H9 (cell line): ENCODE measurements around the gene SYTL5. TPM values are rescaled to one million over a fixed set of nuclear protein-coding genes. Genes with fewer than 3 reads are reported as not detected.

ENCODE experiments used
- DNase-seq: peaks from one replicate; pipeline ENCODE4 v3.0.0-alpha.2; 2017
- H2AFZ ChIP-seq: one replicate; pipeline ENCODE4 v1.6.1; 2013; ENCODE audit warnings: mild to moderate bottlenecking, low read length, control low read depth, moderate library complexity
- H2AK5ac ChIP-seq: 2 replicates; pipeline ENCODE4 v1.6.1; 2013; ENCODE audit warnings: low read length, control low read depth, mixed read lengths; ENCODE audit not compliant: insufficient read length
- H2BK120ac ChIP-seq: one replicate; pipeline ENCODE4 v1.6.1; 2013; ENCODE audit warnings: low read depth, mild to moderate bottlenecking, low read length, control low read depth, inconsistent platforms; ENCODE audit not compliant: poor library complexity, severe bottlenecking
- H2BK12ac ChIP-seq: 2 replicates; pipeline ENCODE4 v1.6.1; 2013; ENCODE audit warnings: low read length, control low read depth, mixed read lengths, low read depth; ENCODE audit not compliant: insufficient read length
- H2BK15ac ChIP-seq: 2 replicates; pipeline ENCODE4 v1.6.1; 2013; ENCODE audit warnings: low read depth, low read length, control low read depth
- H2BK20ac ChIP-seq: one replicate; pipeline ENCODE4 v1.6.1; 2013; ENCODE audit warnings: low read depth, mild to moderate bottlenecking, low read length, control low read depth, inconsistent platforms; ENCODE audit not compliant: poor library complexity, severe bottlenecking
- H2BK5ac ChIP-seq: 2 replicates; pipeline ENCODE4 v1.6.1; 2013; ENCODE audit warnings: low read length, control low read depth, mixed read lengths; ENCODE audit not compliant: insufficient read length
- H3K14ac ChIP-seq: 2 replicates; pipeline ENCODE4 v1.6.1; 2013; ENCODE audit warnings: low read length, control low read depth; ENCODE audit not compliant: insufficient read depth
- H3K18ac ChIP-seq: 2 replicates; pipeline ENCODE4 v1.6.1; 2013; ENCODE audit warnings: low read depth, mild to moderate bottlenecking, mixed read lengths, low read length, control low read depth; ENCODE audit not compliant: insufficient read length
- H3K23ac ChIP-seq: 2 replicates; pipeline ENCODE4 v1.6.1; 2013; ENCODE audit warnings: low read length, control low read depth, mixed read lengths, low read depth; ENCODE audit not compliant: insufficient read length
- H3K23me2 ChIP-seq: 2 replicates; pipeline ENCODE4 v1.6.1; 2013; ENCODE audit warnings: low read depth, mild to moderate bottlenecking, mixed read lengths, low read length, control low read depth; ENCODE audit not compliant: insufficient read length, poor library complexity, severe bottlenecking
- H3K27ac ChIP-seq: 2 replicates; pipeline ENCODE4 v1.5.1; 2013; ENCODE audit warnings: low read length, control low read depth, mixed read lengths, low read depth; ENCODE audit not compliant: insufficient read length
- H3K27me3 ChIP-seq: 2 replicates; pipeline ENCODE4 v1.6.1; 2013; ENCODE audit warnings: low read length, control low read depth, inconsistent platforms; ENCODE audit not compliant: insufficient read depth
- H3K4ac ChIP-seq: 2 replicates; pipeline ENCODE4 v1.6.1; 2013; ENCODE audit warnings: low read depth, mild to moderate bottlenecking, control low read depth, inconsistent platforms, low read length, moderate library complexity
- H3K4me1 ChIP-seq: 2 replicates; pipeline ENCODE4 v1.6.1; 2013; ENCODE audit warnings: low read length, control low read depth, inconsistent platforms; ENCODE audit not compliant: insufficient read depth
- H3K4me2 ChIP-seq: 2 replicates; pipeline ENCODE4 v1.6.1; 2013; ENCODE audit warnings: low read length, control low read depth, mixed read lengths; ENCODE audit not compliant: insufficient read length, insufficient read depth
- H3K56ac ChIP-seq: 2 replicates; pipeline ENCODE4 v1.6.1; 2013; ENCODE audit warnings: low read depth, mild to moderate bottlenecking, mixed read lengths, low read length, control low read depth; ENCODE audit not compliant: insufficient read length
- H3K79me1 ChIP-seq: 2 replicates; pipeline ENCODE4 v1.6.1; 2013; ENCODE audit warnings: low read depth, mild to moderate bottlenecking, moderate library complexity, low read length, control low read depth, inconsistent platforms; ENCODE audit not compliant: insufficient read depth, poor library complexity, severe bottlenecking
- H3K79me2 ChIP-seq: 2 replicates; pipeline ENCODE4 v1.6.1; 2013; ENCODE audit warnings: low read length, control low read depth, inconsistent platforms; ENCODE audit not compliant: insufficient read depth
- H3K9ac ChIP-seq: 2 replicates; pipeline ENCODE4 v1.6.1; 2013; ENCODE audit warnings: low read length, control low read depth, mixed read lengths; ENCODE audit not compliant: insufficient read length; ENCODE audit errors: extremely low read depth
- H3K9me3 ChIP-seq: one replicate; pipeline ENCODE4 v1.6.1; 2013; ENCODE audit warnings: low read depth, low read length, inconsistent platforms; ENCODE audit not compliant: control insufficient read depth
- H3T11ph ChIP-seq: one replicate; pipeline ENCODE4 v1.6.1; 2013; ENCODE audit warnings: mild to moderate bottlenecking, low read length, control low read depth, inconsistent platforms
- H4K20me1 ChIP-seq: one replicate; pipeline ENCODE4 v1.6.1; 2013; ENCODE audit not compliant: control insufficient read depth, insufficient read length, insufficient read depth
- H4K5ac ChIP-seq: 2 replicates; pipeline ENCODE4 v1.6.1; 2013; ENCODE audit warnings: low read depth, mild to moderate bottlenecking, mixed read lengths, low read length, control low read depth; ENCODE audit not compliant: insufficient read length
- H4K8ac ChIP-seq: replicated peaks from 2 replicates; pipeline ENCODE4 v1.6.1; 2013; ENCODE audit warnings: low read length, control low read depth, mixed read lengths, low read depth; ENCODE audit not compliant: insufficient read length
- H4K91ac ChIP-seq: 2 replicates; pipeline ENCODE4 v1.6.1; 2013; ENCODE audit warnings: low read depth, mild to moderate bottlenecking, moderate library complexity, mixed read lengths, low read length, control low read depth; ENCODE audit not compliant: insufficient read length
- H3K27ac Mint-ChIP-seq, 3 experiments: 2 replicates in 2 of 3; 3 replicates in 1 of 3; pipeline ENCODE4 v1.8.0; 2020 to 2021; ENCODE audit warnings: mixed read lengths in 3 of 3, mild to moderate bottlenecking in 1 of 3, moderate library complexity in 1 of 3
- H3K27me3 Mint-ChIP-seq: 2 replicates; pipeline ENCODE4 v1.8.0; 2021; ENCODE audit warnings: low read depth, mild to moderate bottlenecking, moderate library complexity, mixed read lengths
- H3K36me3 Mint-ChIP-seq, 3 experiments: 2 replicates in 2 of 3; 3 replicates in 1 of 3; pipeline ENCODE4 v1.8.0; 2020 to 2021; ENCODE audit warnings: low read depth in 3 of 3, mixed read lengths in 3 of 3; ENCODE audit not compliant: insufficient read depth in 1 of 3
- H3K4me1 Mint-ChIP-seq, 2 experiments: 2 replicates each; pipeline ENCODE4 v1.8.0; 2020; ENCODE audit warnings: mixed read lengths in 2 of 2
- H3K4me3 Mint-ChIP-seq, 2 experiments: 2 replicates in 1 of 2; 3 replicates in 1 of 2; pipeline ENCODE4 v1.8.0; 2020 to 2021; ENCODE audit warnings: mild to moderate bottlenecking in 2 of 2, mixed read lengths in 2 of 2, moderate library complexity in 1 of 2
- H3K9me3 Mint-ChIP-seq, 2 experiments: 2 replicates in 1 of 2; 3 replicates in 1 of 2; pipeline ENCODE4 v1.8.0; 2020; ENCODE audit warnings: mild to moderate bottlenecking in 2 of 2, mixed read lengths in 2 of 2, moderate library complexity in 1 of 2
- CTCF ChIP-seq: fragments of 200-600 bp; sonication (generic); conservative IDR thresholded peaks from 3 replicates; pipeline ENCODE4 v1.8.0; 2021; ENCODE audit warnings: antibody characterized with exemption, mild to moderate bottlenecking
- WGBS: extraction: QIAGEN DNeasy Blood & Tissue Kit; methylation state at CpG from one replicate; pipeline ENCODE4 v1.1.7; 2013; ENCODE audit warnings: missing lambda C conversion rate, low lambda C conversion rate, mixed read lengths; ENCODE audit not compliant: insufficient read length; ENCODE audit errors: extremely low coverage; 5-methylcytosine and 5-hydroxymethylcytosine counted together
- total RNA-seq: library from RNA; stranded (reverse); gene quantifications from 2 replicates; pipeline ENCODE4 v1.2.1, GENCODE V29; 2021

Gene SYTL5
- total RNA-seq, 1 experiment from 2014 or later: 0.15 TPM

DNA sequence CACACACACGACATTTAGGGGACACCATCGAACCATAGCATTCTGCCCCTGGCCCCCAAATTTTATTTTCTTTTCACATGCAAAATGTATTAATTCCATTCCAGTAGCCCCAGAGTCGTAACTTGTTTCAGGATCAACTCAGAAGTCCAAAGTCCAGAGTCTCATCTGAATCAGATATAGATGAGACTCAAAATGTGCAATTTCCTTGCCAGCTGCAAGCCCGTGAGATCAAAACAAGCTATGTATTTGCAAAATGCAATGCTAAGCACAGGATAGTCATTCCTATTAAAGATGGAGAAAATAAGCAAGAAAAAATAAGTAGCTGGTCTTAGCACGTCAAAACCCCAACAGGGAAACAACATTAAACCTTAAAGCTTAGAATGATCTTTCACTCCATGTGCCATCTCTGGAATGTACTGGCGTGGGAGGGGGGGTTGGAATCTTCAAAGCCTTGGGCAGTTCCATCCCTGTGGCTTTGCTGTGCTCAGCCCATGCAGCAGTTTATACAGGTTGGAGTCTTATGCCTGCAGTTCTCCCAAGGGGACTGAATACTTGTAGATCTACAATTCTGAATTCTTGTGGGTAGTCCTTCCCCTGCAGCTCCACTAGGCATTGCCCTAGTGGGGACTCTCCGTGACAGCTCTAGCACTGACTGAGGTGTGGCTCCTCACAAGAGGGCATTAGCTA lies 47.7 kb upstream of the SYTL5 start:
- Histone ChIP-seq H4K8ac (no peak overlapping the region), H3K4ac (no peak overlapping the region), H2BK15ac (no peak overlapping the region), H3K14ac (no peak overlapping the region), H2BK20ac (no peak overlapping the region), H3K27ac (no peak overlapping the region), H3K79me2 (no peaks in the 10 kb centered on the region), H3K23me2 (no peaks in the 10 kb centered on the region), H3T11ph (no peak overlapping the region), H3K9ac (no peak overlapping the region), H3K27me3 (no peaks in the 10 kb centered on the region), H2BK5ac (no peak overlapping the region), H2BK120ac (no peak overlapping the region), H2AFZ (no peak overlapping the region), H3K4me1 (no peaks in the 10 kb centered on the region), H3K18ac (no peak overlapping the region), H3K23ac (no peak overlapping the region), H3K4me2 (no peak overlapping the region), H4K5ac (no peak overlapping the region), H4K20me1 (no peaks in the 10 kb centered on the region), H2BK12ac (no peak overlapping the region), H2AK5ac (no peak overlapping the region), H3K9me3 (no peaks in the 10 kb centered on the region), H4K91ac (no peak overlapping the region), H3K79me1 (no peaks in the 10 kb centered on the region), H3K56ac (no peak overlapping the region)
- Mint-ChIP-seq H3K27me3 (no peaks in the 10 kb centered on the region; the same call in 1 of the 2 replicates), H3K36me3 (peaks cover 0 to 2% (median 2%) of the 10 kb centered on the region in 3 experiments; a peak in 3 of 7 replicates), H3K4me3 (no peak overlapping the region), H3K27ac (peak overlapping the region in 1 of 3 experiments; percentile 72; a peak in 1 of 7 replicates), H3K4me1 (no peaks in the 10 kb centered on the region), H3K9me3 (peaks cover 48 to 49% of the 10 kb centered on the region in 2 experiments)
- TF ChIP-seq CTCF: no peak
- WGBS: no CpG with 5 or more reads among the region's 7 CpGs
- no peak for DNase-seq
